Choroid plexus epithelial cell (primary cell): ENCODE measurements around the gene SH2B3.

Experiments
- DNase-seq: peaks from one replicate; pipeline ENCODE4 v3.0.0-alpha.2; 2010; ENCODE audit warnings: low read depth
- H3K4me3 ChIP-seq: 2 replicates; pipeline ENCODE4 v1.5.1; 2011; ENCODE audit warnings: low read depth, mild to moderate bottlenecking, control low read depth, low read length, moderate library complexity
- TF ChIP-seq, protein P1 (sequence below): conservative IDR thresholded peaks from 2 replicates; pipeline ENCODE4 v1.5.1; 2011; ENCODE audit warnings: low read depth, mild to moderate bottlenecking, control low read depth, inconsistent platforms, low read length, moderate library complexity

The SH2B3 gene

DNA sequence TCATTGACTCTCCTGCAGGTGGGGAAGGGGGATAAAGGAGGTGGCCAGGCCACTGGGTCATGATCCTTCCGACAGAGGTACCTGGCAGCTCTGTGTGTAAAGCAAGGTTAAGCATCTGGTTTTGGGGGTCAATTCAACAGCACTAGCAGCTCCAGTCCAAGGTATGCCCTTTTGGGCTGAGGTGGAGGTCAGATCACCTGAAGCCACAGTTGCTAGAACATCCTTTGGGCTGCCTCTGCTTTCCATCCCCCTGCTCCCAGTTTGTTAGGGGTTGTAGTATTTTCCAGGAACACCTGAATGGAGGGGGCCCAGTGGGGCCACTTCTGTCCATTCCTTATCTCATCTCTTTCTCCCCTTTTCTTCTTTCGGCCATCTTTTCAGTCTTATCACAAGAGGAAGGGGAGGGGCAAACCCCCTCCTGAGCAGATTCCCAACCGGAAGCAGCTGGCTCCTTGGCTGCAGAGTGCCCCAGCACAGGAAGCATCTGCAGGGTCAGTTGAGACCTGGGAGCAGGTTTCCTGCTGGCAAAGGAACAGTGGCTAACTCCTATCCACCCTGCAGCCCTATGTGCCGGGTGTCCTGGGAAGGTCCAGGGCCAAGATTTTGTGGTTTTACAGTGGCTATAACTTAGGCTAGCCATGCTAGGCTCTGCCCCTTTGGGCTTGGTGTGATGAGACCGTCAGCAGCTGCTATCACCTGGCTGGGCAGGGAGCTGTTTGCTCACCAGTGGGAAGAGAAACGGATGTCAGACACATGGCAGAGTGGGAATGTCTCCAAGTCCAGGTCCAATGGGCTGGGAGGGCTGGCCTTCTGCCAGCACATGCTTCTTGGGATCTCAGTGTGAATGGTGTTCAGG lies 40.2 kb downstream of the SH2B3 start:
- TF ChIP-seq, protein P1, sequence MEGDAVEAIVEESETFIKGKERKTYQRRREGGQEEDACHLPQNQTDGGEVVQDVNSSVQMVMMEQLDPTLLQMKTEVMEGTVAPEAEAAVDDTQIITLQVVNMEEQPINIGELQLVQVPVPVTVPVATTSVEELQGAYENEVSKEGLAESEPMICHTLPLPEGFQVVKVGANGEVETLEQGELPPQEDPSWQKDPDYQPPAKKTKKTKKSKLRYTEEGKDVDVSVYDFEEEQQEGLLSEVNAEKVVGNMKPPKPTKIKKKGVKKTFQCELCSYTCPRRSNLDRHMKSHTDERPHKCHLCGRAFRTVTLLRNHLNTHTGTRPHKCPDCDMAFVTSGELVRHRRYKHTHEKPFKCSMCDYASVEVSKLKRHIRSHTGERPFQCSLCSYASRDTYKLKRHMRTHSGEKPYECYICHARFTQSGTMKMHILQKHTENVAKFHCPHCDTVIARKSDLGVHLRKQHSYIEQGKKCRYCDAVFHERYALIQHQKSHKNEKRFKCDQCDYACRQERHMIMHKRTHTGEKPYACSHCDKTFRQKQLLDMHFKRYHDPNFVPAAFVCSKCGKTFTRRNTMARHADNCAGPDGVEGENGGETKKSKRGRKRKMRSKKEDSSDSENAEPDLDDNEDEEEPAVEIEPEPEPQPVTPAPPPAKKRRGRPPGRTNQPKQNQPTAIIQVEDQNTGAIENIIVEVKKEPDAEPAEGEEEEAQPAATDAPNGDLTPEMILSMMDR = no peak
- no peak overlapping the region for H3K4me3 ChIP-seq

DNA sequence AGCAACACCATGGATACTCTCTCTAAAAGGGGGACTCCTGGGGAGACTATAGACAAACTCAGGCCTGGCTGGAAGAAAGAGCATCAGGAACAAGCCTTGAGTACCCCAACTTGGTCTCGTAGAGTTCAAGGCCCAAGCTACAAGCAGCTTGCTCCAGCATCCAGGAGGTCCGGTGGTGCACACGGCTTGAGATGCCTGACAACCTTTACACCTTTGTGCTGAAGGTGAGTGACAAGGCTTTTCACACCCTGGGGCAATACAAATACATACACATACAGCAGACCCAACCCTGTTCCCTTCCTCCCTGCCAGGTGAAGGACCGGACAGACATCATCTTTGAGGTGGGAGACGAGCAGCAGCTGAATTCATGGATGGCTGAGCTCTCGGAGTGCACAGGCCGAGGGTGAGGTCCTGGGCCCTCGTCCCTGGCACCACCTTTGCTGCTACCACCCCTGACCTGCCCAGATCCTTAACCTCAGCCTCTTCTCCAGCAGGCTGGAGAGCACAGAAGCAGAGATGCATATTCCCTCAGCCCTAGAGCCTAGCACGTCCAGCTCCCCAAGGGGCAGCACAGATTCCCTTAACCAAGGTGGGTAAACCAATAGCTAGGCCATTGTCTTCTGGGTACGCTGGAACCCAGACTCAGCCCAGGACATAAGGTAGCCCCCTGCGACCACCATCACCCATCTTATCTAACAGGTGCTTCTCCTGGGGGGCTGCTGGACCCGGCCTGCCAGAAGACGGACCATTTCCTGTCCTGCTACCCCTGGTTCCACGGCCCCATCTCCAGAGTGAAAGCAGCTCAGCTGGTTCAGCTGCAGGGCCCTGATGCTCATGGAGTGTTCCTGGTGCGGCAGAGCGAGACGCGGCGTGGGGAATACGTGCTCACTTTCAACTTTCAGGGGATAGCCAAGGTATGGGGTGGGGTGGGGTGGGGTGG lies 41.2 kb downstream of the SH2B3 start:
- no peak overlapping the region for H3K4me3 ChIP-seq
- DNase-seq = no peak
- TF ChIP-seq, protein P1 = no peak

More for the DNA sequence above, 40.2 kb downstream of the SH2B3 start:
- peak; percentile 78 for DNase-seq

DNA sequence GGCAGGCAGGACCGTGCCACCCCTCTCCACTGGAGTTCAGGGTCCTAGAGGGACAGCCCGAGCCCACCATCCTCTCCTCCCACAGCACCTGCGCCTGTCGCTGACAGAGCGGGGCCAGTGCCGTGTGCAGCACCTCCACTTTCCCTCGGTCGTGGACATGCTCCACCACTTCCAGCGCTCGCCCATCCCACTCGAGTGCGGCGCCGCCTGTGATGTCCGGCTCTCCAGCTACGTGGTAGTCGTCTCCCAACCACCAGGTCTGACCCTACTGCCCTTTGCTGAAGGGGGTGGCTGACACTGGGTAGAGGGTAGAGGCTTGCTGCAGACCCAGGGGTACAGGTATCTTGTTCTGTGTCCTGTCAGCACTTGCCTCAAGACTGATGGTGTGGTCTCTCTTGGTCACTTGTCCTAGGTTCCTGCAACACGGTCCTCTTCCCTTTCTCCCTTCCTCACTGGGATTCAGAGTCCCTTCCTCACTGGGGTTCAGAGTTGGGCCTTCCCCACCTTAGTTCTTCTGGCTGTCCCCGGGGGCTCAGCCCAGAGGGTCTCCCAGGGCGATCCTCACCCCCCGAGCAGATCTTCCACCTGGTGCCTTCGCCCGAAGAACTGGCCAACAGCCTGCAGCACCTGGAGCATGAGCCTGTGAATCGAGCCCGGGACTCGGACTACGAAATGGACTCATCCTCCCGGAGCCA lies 42.0 kb downstream of the SH2B3 start:
- DNase-seq = no peak
- TF ChIP-seq, protein P1 = no peak
- H3K4me3 ChIP-seq = no peak overlapping the region

DNA sequence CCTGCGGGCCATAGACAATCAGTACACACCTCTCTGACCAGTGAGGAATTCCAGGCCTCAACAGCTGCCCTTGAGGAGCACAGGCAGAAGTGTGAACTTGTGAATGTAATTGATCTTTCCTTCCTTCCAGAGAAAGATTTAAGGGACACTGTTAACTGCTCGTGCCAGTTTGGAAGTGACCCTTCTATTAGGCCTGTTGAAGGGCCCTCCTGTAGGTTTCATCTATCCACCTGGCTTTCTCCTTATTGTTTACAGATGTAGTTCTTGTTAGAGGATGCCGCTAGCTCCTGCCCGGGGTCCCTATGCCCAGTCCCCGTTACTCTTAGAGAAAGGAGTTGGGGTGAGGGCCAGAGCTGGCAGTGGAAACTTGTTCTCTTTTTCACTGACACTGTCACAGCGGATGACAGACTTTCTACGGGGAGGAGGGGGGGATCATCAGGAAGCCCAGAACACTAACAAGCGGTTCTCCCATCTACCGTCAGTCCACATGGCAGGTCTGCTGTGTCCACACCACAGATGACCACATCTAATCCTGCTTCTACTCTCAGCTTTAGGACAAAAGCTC lies 42.6 kb downstream of the SH2B3 start:
- no peak overlapping the region for H3K4me3 ChIP-seq
- DNase-seq = no peak
- TF ChIP-seq, protein P1 = no peak

DNA sequence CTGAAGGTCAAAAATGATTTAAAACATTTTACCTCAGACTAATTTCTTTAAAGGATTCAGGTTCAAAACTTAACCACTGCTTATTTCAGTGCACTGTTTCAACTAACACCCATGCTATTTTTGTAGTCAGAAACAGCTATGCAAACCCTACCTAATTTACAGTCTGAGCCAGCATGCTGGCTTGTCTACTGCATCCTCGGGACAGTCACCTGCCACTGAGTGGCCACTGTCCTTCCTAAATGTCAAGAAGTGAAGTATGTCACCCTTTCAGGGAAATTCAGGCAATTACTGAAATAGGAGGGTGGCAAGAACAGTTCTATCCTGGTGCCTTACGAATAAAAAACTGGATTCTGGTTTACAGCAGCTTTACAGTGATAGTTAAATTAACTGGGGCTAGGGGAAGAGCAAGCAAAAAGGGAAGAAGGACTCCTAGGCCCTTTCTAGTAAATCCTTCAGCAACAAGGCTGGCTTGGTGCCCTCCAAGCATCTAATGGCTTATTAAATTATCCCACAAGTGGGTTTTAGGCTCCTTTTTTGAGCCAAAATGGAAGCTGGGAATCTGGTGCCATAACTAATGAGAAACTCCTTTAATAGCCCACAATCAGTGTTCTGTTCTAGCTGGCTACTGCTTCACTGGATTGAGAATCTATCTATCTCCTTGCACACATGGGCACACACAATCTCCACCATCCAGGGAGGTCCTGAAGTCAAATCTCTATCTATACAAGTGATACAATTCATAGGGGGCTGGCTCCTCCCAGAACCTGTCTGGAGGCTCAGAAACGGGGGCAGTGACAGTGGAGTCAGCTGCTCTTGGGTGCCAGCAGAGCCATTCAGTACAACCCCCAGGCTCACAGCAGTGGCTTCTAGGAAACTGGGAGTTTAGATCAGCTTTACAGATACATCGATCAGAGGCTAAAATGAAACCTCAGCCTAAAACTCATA lies 43.4 kb downstream of the SH2B3 start:
- TF ChIP-seq, protein P1 = no peak
- H3K4me3 ChIP-seq = no peak overlapping the region
- DNase-seq = no peak
